ENCODE results near the gene KRT1.

The KRT1 gene

DNA sequence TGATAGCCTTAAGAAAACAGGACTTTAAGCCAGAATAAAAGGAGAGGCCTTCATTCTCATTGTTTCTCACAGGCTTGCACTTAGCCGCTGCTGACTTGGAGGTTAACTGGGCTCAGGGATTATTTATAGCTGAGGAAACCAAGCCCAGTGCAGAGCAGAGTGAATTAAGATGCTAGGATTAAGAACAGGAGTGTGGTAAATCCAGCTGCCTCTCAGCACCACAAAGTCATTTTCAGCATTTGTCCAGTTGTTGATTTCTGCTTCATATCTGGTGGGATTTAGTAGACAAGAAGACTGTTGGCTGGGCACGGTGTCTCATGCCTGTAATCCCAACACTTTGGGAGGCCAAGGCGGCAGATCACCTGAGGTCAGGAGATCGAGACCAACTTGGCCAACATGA lies 47.6 kb downstream of the KRT1 start:
- DNase-seq = no peak

DNA sequence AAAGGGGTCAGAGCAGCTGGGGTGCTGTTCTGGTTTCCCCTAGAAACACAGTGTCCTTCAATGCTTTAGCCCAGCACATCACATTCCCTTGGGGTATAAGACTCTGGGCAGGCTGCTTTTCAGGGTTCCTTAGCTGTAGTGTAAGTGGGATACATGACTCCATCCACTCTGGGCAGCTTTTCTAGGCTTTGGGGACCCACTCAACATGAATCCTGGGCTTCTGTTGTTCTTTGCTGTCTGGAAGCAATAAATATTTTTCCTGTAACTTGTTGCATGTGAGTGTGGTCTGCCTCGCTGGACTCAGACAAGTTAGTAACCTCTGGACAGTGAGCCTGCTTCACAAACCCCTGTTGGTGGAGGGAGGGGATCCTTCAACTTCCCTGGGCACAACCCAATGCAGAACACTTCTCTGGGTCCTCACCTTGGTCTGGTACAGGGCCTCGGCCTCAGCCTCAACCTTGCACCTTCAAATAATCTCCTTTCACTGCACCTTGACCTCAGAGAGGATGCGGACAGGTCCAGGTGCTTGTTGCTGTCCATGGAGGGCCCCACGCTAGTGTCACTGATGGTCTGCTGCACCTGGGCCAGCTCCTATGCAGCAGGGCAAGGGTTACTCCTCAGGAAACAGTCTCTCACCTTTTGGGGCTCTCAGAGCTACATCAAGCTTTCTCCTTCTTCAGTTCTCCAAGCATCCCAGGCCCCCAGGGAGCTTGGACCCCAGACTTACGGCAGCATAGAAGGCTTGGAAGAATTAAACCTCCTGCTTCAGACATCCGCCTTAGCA lies 48.3 kb downstream of the KRT1 start:
- DNase-seq = no peak

DNA sequence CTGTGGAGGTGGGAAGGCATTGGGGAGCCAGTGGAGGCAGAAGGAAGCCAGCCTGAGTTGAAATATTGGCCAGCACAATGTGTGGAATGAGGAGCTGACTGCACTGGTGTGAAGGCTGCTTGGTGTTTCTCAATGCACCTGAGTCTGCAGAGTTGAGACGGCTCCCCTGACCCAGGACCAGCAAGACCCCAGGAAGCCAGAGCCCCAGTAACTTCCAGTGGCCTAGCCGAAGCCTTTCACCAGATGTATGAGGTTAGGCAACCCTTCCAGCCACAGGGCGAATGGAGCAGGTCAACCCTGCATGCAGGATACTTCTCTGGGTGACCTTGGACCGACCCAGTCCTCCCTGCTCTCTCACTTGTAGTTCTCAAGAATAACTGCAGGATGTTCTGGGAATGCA lies 48.9 kb downstream of the KRT1 start:
- DNase-seq = no peak

DNA sequence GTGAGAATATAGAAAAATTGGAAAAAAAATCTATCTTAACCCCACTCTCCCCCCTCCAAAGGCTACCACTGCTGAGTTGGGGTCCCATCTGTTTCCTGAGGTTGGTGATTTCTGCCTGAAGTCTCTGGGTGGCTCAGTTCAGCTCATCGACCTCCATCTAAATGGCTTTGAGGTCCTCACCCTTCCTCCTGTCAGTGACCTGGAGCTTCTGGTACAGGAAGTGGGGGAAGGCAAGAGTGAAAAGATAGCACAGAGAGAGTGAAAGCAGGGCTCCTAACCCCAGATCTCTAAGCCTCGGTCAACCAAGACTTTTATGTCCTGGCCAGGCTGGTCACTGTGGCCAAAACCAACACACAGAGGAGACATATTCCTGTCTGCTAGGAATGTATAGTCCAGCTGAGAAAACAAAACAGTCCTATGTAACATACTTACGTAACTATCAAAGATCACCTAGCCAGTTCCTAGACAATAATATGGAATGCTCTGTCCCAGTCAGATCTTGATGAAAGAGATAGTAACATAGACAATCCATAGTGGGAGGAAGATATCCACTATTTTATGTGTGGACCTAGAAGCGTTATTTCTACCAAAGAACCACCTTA lies 49.5 kb downstream of the KRT1 start:
- no peak for DNase-seq

DNA sequence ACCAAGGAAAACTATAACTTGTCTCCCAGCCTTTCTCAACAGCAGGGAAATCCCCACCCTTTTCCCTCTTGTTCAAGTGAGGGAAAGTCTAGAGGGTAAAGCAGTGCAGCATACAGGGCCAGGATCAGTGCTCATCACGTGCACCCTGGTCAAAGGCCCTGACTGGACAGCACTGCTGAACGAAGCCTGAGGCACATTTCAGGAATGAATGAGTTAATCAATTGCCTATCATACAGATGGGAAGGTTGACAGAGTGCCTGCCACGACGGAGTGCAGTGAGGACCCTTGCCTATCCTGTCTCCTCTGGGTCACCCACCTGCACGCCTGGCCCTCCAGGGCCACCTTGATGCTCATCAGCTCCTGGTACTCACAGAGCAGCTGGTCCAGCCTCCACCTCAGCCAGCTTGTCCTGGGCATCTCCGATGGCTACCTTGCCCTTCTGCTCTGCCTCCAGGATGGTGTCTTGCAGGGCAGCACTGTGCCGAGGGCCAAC lies 50.2 kb downstream of the KRT1 start:
- no peak for DNase-seq

DNA sequence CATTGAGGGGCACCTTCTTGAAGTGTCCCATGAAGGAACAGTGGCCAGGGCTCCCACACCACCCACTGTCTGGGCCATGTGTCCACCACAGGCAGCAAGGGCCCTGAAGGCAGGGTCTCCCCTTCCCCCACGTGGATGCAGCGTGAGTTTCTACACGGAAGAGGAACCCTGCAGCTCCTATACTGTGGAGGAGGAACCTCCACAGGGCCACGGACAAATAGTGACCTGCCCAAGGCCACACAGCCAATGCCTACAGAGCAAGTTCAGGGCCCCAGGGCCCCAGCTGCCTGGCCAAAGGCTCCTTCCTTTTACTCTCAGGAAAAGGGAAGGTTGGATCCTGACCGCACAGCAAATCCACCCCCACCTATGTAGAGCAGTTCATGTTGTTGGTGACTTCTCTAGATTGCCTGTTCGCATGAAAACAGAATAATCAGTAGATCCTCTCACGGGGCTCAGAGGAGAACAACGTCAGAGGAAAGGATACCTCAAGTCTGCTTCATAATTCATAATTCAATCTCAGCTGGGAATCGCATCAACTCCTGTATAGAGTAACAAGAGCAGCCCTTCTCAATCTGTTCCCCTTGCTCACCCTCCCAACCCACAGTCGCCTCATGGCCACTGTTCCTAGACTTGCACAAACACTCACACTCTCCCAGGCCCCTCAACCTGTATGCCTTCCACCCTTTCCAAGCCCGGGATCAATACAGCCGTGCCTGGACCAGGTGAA lies 50.8 kb downstream of the KRT1 start:
- DNase-seq = no peak

DNA sequence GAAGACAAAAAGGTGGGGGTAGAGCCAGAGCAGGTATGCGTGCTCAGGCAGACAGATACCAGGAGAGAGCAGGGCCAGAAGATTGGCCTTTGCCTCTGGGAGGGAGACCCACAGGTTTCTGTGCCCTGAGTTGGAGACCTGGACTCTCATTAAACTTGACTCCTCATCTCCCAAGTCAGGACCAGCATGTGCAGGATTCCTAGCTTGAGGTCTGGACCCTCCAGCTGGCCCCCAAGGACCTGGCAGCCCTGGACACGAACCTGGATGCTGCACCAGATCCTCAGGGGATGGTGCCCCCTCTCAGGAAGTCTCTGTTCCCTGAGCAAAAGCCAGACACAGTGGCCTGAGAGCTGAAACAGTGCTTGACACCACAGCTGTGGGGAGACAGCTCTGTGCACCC lies 51.4 kb downstream of the KRT1 start:
- DNase-seq = no peak

DNA sequence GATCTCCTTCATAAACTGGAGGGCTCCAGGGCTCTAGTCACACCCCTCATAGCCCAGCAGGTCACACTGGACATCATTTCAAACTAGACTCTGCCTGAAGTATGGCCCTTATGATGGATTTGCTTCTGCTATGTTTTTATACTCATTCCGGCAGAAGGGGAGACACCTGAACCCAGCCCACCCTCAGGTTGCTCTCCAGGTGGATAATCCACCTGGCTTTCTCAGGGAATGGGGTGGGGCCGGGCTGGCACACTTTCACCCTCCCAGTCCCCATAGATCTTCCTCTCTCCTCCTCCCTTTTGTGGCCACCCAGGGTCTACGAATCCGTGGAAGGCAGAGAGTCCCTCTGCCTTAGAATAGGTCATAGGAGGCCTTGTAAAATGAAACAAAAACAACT lies 52.1 kb downstream of the KRT1 start:
- no peak for DNase-seq

DNA sequence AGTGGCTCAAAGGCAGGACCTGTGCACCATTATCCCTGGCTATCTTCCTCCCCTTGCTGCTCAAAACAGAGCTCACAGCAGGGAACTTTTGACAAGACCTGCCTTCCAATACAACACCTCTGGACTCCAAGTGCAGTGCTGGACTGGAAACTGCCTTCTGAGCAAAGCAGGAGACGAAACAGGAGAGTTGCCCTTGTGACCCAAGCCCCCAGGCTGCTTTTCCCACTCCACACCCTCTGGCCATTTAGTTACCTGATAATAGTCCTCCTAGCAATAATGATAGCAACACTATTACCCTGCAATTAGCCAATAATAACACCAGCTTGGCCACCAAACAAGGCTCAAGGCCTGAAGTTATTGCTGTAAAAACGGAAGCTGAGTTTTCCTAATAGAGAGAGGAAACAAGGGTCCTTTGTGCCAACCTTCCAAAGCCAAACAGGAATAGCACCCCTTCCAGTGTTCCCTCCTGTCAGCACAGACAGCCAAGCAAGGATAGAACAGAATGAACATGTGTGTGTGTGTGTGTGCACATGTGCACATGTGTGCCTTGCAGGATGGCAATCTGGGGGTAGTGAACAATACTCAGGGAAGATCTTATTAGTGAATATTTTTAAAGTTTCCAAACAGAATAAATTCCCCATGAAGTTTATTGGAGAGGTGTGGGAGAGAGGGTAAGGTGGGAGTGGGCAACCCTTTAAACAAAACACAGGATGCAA lies 52.7 kb downstream of the KRT1 start:
- no peak for DNase-seq
